HepG2 (cell line): ENCODE results near the gene MVP. TPM values are rescaled to one million over a fixed set of nuclear protein-coding genes. Genes with fewer than 3 reads are reported as not detected.

Experiments used
- AGO1 ChIP-seq: fragments of 200-400 bp; formaldehyde crosslinking; IDR thresholded peaks from 2 replicates; pipeline ENCODE4 v1.6.1; 2017; ENCODE audit warnings: mild to moderate bottlenecking, low read depth, low read length, moderate library complexity; ENCODE audit not compliant: poor library complexity, severe bottlenecking
- DNMT1 ChIP-seq: sonication (generic); formaldehyde crosslinking; IDR thresholded peaks from 2 replicates; pipeline ENCODE4 v1.5.1; 2020; ENCODE audit warnings: mild to moderate bottlenecking, missing genetic modification reagents
- HDAC6 ChIP-seq: fragments of 200-600 bp; sonication (generic); IDR thresholded peaks from 2 replicates; pipeline ENCODE4 v1.7.0; 2017; ENCODE audit warnings: mild to moderate bottlenecking, antibody characterized with exemption, low read length, low read depth
- HMG20B ChIP-seq: conservative IDR thresholded peaks from 2 replicates; pipeline ENCODE4 v1.6.1; 2016; ENCODE audit warnings: missing genetic modification reagents, missing compliant biosample characterization
- KDM6A ChIP-seq: IDR thresholded peaks from 2 replicates; pipeline ENCODE4 v1.6.1; 2016; ENCODE audit warnings: low read depth
- MAFG ChIP-seq: sonication (generic); formaldehyde crosslinking; IDR thresholded peaks from 2 replicates; pipeline ENCODE4 v1.5.1; 2020; ENCODE audit warnings: mild to moderate bottlenecking, missing genetic modification reagents
- NCOR1 ChIP-seq: fragments of 200-600 bp; sonication (generic); IDR thresholded peaks from 2 replicates; pipeline ENCODE4 v1.7.0; 2017; ENCODE audit warnings: antibody characterized with exemption, low read length, borderline replicate concordance
- PAF1 ChIP-seq: IDR thresholded peaks from 2 replicates; pipeline ENCODE4 v1.6.1; 2016; ENCODE audit warnings: missing genetic modification reagents, missing compliant biosample characterization
- RFX5 ChIP-seq: IDR thresholded peaks from 2 replicates; pipeline ENCODE4 v1.6.1; 2011; ENCODE audit warnings: low read depth, low read length, improper control_type of control experiment
- SOX5 ChIP-seq: IDR thresholded peaks from 2 replicates; pipeline ENCODE4 v1.6.1; 2016; ENCODE audit warnings: borderline replicate concordance
- ZBTB3 ChIP-seq: sonication (generic); formaldehyde crosslinking; IDR thresholded peaks from 2 replicates; pipeline ENCODE4 v1.4.0; 2020; ENCODE audit warnings: low read depth, mild to moderate bottlenecking, moderate library complexity, missing genetic modification reagents, borderline replicate concordance
- ZBTB42 ChIP-seq: sonication (generic); formaldehyde crosslinking; IDR thresholded peaks from 2 replicates; pipeline ENCODE4 v1.5.0; 2020; ENCODE audit warnings: mild to moderate bottlenecking, missing genetic modification reagents
- ZKSCAN5 ChIP-seq: sonication (generic); formaldehyde crosslinking; IDR thresholded peaks from 2 replicates; pipeline ENCODE4 v1.5.1; 2020; ENCODE audit warnings: mild to moderate bottlenecking, missing genetic modification reagents
- ZMYM4 ChIP-seq: sonication (generic); formaldehyde crosslinking; IDR thresholded peaks from 2 replicates; pipeline ENCODE4 v1.8.1; 2023; ENCODE audit warnings: mild to moderate bottlenecking, missing genetic modification reagents
- ZNF20 ChIP-seq: sonication (generic); formaldehyde crosslinking; IDR thresholded peaks from 2 replicates; pipeline ENCODE4 v1.4.0; 2020; ENCODE audit warnings: mild to moderate bottlenecking, moderate library complexity, missing genetic modification reagents
- ZNF253 ChIP-seq: sonication (generic); formaldehyde crosslinking; IDR thresholded peaks from 2 replicates; pipeline ENCODE4 v1.8.0; 2022; ENCODE audit warnings: mild to moderate bottlenecking, missing genetic modification reagents, borderline replicate concordance
- ZNF343 ChIP-seq: sonication (generic); formaldehyde crosslinking; IDR thresholded peaks from 2 replicates; pipeline ENCODE4 v1.4.0; 2020; ENCODE audit warnings: mild to moderate bottlenecking, missing genetic modification reagents
- ZNF501 ChIP-seq: sonication (generic); formaldehyde crosslinking; IDR thresholded peaks from 2 replicates; pipeline ENCODE4 v1.5.1; 2020; ENCODE audit warnings: mild to moderate bottlenecking, moderate library complexity, missing genetic modification reagents
- ZNF563 ChIP-seq: sonication (generic); formaldehyde crosslinking; IDR thresholded peaks from 2 replicates; pipeline ENCODE4 v1.8.0; 2022; ENCODE audit warnings: mild to moderate bottlenecking, moderate library complexity, missing genetic modification reagents
- ZNF878 ChIP-seq: sonication (generic); formaldehyde crosslinking; IDR thresholded peaks from 2 replicates; pipeline ENCODE4 v1.8.1; 2023; ENCODE audit warnings: mild to moderate bottlenecking, missing genetic modification reagents, moderate library complexity
- polyA plus RNA-seq, 8 experiments: library from polyadenylated mRNA; depleted of rRNA in 3 of 8; stranded (reverse) in 7 of 8; unstranded in 1 of 8; fragments of >200 nt; fragmentation: Illumina TruSeq in 4 of 8; extraction: Trizol in 4 of 8; gene quantifications; 2 replicates each; pipeline versions ENCODE4 v1.2.1 to v1.2.3, GENCODE V29; 2011 to 2016; ENCODE audit warnings: low read depth in 4 of 8, missing spikeins in 1 of 8, mixed read lengths in 1 of 8; ENCODE audit not compliant: insufficient read depth in 1 of 8
- total RNA-seq, 5 experiments: library from RNA; depleted of rRNA; stranded (reverse); fragments of >200 nt; fragmentation: Illumina TruSeq; extraction: Trizol; gene quantifications; 2 replicates each; pipeline ENCODE4 v1.2.3, GENCODE V29; 2016; ENCODE audit warnings: low read depth in 1 of 5
- TF ChIP-seq, protein P1 (sequence below): sonication (generic); formaldehyde crosslinking; conservative IDR thresholded peaks from 2 replicates; pipeline ENCODE4 v1.4.0; 2020; ENCODE audit warnings: missing genetic modification reagents
- TF ChIP-seq, protein P2 (sequence below): sonication (generic); formaldehyde crosslinking; IDR thresholded peaks from 2 replicates; pipeline ENCODE4 v1.9.0; 2021; ENCODE audit warnings: missing genetic modification reagents, borderline replicate concordance
- TF ChIP-seq, protein P3 (sequence below): sonication (generic); formaldehyde crosslinking; IDR thresholded peaks from 2 replicates; pipeline ENCODE4 v1.4.0; 2020; ENCODE audit warnings: missing genetic modification reagents

MVP gene
- total and polyA plus RNA-seq, 2 of the 13 experiments (the other 11 are each of a cell fraction or from before 2014, with no cell fraction given) = 22.9 to 43.5 TPM

DNA sequence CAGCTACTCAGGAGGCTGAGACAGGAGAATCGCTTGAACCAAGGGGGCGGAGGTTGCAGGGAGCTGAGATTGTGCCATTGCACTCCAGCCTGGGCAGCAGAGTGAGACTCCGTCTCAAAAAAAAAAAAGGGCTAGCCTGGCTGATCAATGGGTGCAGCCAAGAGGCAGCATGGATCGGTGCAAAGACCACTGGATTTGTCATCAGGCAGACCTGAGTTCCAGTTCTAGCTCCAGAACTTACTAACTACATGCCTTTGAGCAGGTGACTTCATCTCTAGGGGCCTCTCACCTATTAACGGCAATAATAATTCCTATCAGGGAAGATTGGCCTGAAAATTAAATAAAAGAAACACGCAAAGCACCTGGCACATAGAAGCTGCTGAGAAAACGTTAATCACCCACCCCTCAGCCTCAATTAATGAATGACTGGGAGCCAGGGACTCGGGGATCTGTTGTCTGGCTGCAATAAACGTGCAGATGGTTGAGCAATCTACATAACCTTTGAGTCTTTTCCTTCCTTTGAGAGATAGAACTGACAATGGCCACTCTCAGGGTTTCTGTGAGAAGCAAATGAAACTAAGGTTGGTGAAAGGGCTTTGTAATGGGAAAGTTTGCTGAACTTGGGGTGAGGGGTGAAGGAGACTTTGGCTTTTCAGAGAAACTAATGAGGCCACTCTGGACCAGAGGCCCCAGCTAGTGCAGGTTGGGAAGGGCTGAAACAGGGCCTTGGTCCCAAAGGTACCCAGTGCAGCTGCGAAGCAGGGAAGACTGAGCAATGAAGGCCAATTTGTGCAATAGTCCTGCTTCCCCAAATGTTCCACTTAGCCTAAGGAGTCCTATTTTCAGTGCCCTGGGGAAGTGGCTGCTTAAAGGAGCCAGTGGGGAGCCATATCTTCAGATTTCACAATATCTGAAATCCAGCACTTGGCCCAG, 71.5 kb downstream of the MVP start (continued):
- peak; percentile 93 for TF ChIP-seq NCOR1
- no peak for TF ChIP-seq ZBTB42 (CRISPR knock-in tag)
- TF ChIP-seq HMG20B (CRISPR knock-in tag) = no peak; the same call in 1 of the 2 replicates
- TF ChIP-seq, protein P1, sequence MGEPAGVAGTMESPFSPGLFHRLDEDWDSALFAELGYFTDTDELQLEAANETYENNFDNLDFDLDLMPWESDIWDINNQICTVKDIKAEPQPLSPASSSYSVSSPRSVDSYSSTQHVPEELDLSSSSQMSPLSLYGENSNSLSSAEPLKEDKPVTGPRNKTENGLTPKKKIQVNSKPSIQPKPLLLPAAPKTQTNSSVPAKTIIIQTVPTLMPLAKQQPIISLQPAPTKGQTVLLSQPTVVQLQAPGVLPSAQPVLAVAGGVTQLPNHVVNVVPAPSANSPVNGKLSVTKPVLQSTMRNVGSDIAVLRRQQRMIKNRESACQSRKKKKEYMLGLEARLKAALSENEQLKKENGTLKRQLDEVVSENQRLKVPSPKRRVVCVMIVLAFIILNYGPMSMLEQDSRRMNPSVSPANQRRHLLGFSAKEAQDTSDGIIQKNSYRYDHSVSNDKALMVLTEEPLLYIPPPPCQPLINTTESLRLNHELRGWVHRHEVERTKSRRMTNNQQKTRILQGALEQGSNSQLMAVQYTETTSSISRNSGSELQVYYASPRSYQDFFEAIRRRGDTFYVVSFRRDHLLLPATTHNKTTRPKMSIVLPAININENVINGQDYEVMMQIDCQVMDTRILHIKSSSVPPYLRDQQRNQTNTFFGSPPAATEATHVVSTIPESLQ (CRISPR knock-in tag) = no peak
- TF ChIP-seq ZNF20 = no peak
- TF ChIP-seq MAFG = no peak
- TF ChIP-seq SOX5 (CRISPR knock-in tag) = peak; percentile 85
- no peak for TF ChIP-seq ZNF343 (CRISPR knock-in tag)
- TF ChIP-seq ZNF253 = no peak
- peak; percentile 60; the same call in 1 of the 2 replicates for TF ChIP-seq KDM6A (CRISPR knock-in tag)
- TF ChIP-seq HDAC6 = no peak
- TF ChIP-seq DNMT1 (CRISPR knock-in tag) = peak; percentile 12; the same call in 1 of the 2 replicates
- peak; percentile 87; the same call in 1 of the 2 replicates for TF ChIP-seq ZNF501 (CRISPR knock-in tag)
- no peak for TF ChIP-seq AGO1
- TF ChIP-seq, protein P2, sequence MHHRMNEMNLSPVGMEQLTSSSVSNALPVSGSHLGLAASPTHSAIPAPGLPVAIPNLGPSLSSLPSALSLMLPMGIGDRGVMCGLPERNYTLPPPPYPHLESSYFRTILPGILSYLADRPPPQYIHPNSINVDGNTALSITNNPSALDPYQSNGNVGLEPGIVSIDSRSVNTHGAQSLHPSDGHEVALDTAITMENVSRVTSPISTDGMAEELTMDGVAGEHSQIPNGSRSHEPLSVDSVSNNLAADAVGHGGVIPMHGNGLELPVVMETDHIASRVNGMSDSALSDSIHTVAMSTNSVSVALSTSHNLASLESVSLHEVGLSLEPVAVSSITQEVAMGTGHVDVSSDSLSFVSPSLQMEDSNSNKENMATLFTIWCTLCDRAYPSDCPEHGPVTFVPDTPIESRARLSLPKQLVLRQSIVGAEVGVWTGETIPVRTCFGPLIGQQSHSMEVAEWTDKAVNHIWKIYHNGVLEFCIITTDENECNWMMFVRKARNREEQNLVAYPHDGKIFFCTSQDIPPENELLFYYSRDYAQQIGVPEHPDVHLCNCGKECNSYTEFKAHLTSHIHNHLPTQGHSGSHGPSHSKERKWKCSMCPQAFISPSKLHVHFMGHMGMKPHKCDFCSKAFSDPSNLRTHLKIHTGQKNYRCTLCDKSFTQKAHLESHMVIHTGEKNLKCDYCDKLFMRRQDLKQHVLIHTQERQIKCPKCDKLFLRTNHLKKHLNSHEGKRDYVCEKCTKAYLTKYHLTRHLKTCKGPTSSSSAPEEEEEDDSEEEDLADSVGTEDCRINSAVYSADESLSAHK (CRISPR knock-in tag) = no peak
- no peak for TF ChIP-seq ZBTB3 (CRISPR knock-in tag)
- TF ChIP-seq ZNF878 (CRISPR knock-in tag) = no peak
- TF ChIP-seq RFX5 = no peak
- no peak for TF ChIP-seq PAF1 (CRISPR knock-in tag)
- TF ChIP-seq ZNF563 (CRISPR knock-in tag) = no peak
- TF ChIP-seq, protein P3, sequence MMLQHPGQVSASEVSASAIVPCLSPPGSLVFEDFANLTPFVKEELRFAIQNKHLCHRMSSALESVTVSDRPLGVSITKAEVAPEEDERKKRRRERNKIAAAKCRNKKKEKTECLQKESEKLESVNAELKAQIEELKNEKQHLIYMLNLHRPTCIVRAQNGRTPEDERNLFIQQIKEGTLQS (CRISPR knock-in tag) = no peak
- TF ChIP-seq ZMYM4 (CRISPR knock-in tag) = no peak
- TF ChIP-seq ZKSCAN5 (CRISPR knock-in tag) = no peak
